DOHH2 (cell line): ENCODE measurements around the gene CKS1B.

ENCODE experiments used
- H3F3A ChIP-seq: fragments of 200-600 bp; sonication (generic), shearing (Covaris generic); 2 replicates; pipeline ENCODE4 v1.6.0; 2016; ENCODE audit warnings: antibody characterized with exemption, mild to moderate bottlenecking; ENCODE audit not compliant: control insufficient read depth, insufficient read depth
- H3K27ac ChIP-seq: fragments of 200-600 bp; sonication (generic); 2 replicates; pipeline ENCODE4 v1.5.1; 2014; ENCODE audit warnings: low read depth, mild to moderate bottlenecking, low read length, moderate library complexity
- H3K27me3 ChIP-seq: fragments of 200-600 bp; sonication (generic); 2 replicates; pipeline ENCODE4 v1.6.1; 2014; ENCODE audit warnings: mild to moderate bottlenecking, low read length, mixed read lengths; ENCODE audit not compliant: control insufficient read depth
- H3K36me3 ChIP-seq: fragments of 200-600 bp; sonication (generic); 2 replicates; pipeline ENCODE4 v1.6.1; 2014; ENCODE audit warnings: mild to moderate bottlenecking, low read length, moderate library complexity, mixed read lengths; ENCODE audit not compliant: control insufficient read depth
- H3K4me1 ChIP-seq: fragments of 200-600 bp; sonication (generic); 2 replicates; pipeline ENCODE4 v1.6.1; 2014; ENCODE audit warnings: mild to moderate bottlenecking, low read length, mixed read lengths; ENCODE audit not compliant: control insufficient read depth
- H3K4me2 ChIP-seq: fragments of 200-600 bp; sonication (generic); 2 replicates; pipeline ENCODE4 v1.6.0; 2014; ENCODE audit warnings: mild to moderate bottlenecking, low read length, moderate library complexity
- H3K4me3 ChIP-seq: fragments of 200-600 bp; sonication (generic); 2 replicates; pipeline ENCODE4 v1.5.1; 2014; ENCODE audit warnings: mild to moderate bottlenecking, low read length, mixed read lengths
- H3K79me2 ChIP-seq: fragments of 200-600 bp; sonication (generic); 2 replicates; pipeline ENCODE4 v1.6.1; 2014; ENCODE audit warnings: mild to moderate bottlenecking, low read length, mixed read lengths; ENCODE audit not compliant: control insufficient read depth
- H3K9me2 ChIP-seq: fragments of 200-600 bp; sonication (generic); replicated peaks from 2 replicates; pipeline ENCODE4 v1.6.1; 2014; ENCODE audit warnings: mild to moderate bottlenecking, low read length, mixed read lengths; ENCODE audit not compliant: control insufficient read depth
- H3K9me3 ChIP-seq: fragments of 200-600 bp; sonication (generic); 2 replicates; pipeline ENCODE4 v1.6.1; 2014; ENCODE audit warnings: antibody characterized with exemption, low read length, mixed read lengths; ENCODE audit not compliant: control insufficient read depth, insufficient read depth
- H4K20me1 ChIP-seq: fragments of 200-600 bp; sonication (generic); 2 replicates; pipeline ENCODE4 v1.6.0; 2014; ENCODE audit warnings: low read depth, mild to moderate bottlenecking, antibody characterized with exemption, low read length, moderate library complexity; ENCODE audit not compliant: control insufficient read depth, insufficient read depth
- EZH2phosphoT487 ChIP-seq: fragments of 200-600 bp; sonication (generic); IDR thresholded peaks from 2 replicates; pipeline ENCODE4 v1.6.1; 2017; ENCODE audit warnings: borderline replicate concordance, mild to moderate bottlenecking, antibody characterized with exemption, low read length, moderate library complexity, mixed read lengths
- TF ChIP-seq, protein P1 (sequence below): fragments of 200-600 bp; sonication (generic); IDR thresholded peaks from one replicate; pipeline ENCODE4 v1.5.1; 2014; ENCODE audit warnings: antibody characterized with exemption, mild to moderate bottlenecking, low read depth, low read length; ENCODE audit not compliant: poor library complexity, severe bottlenecking

The CKS1B gene

DNA sequence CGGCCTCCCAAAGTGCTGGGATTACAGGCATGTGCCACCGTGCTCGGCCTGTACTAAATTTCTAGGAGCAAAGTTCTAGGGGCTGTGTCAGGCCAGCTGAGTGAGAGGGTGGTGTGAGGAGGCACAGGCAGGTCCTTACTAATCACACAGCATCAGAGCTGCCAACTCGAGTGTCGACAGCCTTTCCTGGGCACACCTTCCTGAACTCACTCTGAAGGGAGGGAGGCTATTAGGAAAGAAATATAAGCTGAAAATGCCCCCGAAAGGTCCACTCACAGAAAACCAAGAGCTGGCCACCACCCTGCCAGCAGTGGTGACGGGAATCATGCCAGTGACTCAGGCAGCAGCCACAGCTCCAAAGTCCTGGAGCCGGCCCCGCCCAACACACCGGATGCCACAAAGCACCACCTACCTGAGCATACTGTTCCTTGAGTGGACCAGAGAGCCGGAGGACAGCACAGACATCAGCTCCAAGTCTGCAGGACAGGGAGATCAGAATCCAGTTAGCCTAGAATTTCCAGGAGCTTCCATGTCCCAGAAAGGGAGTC lies 42.5 kb upstream of the CKS1B start:
- Histone ChIP-seq H3K4me2 (no peak overlapping the region), H3K36me3 (peaks cover 24% of the 10 kb centered on the region)

GRCh38 chr1:154934358-154934948 lies 40.0 kb upstream of the CKS1B start:
- TF ChIP-seq, protein P1, sequence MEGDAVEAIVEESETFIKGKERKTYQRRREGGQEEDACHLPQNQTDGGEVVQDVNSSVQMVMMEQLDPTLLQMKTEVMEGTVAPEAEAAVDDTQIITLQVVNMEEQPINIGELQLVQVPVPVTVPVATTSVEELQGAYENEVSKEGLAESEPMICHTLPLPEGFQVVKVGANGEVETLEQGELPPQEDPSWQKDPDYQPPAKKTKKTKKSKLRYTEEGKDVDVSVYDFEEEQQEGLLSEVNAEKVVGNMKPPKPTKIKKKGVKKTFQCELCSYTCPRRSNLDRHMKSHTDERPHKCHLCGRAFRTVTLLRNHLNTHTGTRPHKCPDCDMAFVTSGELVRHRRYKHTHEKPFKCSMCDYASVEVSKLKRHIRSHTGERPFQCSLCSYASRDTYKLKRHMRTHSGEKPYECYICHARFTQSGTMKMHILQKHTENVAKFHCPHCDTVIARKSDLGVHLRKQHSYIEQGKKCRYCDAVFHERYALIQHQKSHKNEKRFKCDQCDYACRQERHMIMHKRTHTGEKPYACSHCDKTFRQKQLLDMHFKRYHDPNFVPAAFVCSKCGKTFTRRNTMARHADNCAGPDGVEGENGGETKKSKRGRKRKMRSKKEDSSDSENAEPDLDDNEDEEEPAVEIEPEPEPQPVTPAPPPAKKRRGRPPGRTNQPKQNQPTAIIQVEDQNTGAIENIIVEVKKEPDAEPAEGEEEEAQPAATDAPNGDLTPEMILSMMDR = no peak
- TF ChIP-seq EZH2phosphoT487 = no peak

More for the DNA sequence above, 42.5 kb upstream of the CKS1B start:
- Histone ChIP-seq H4K20me1 (no peaks in the 10 kb centered on the region), H3K27ac (no peak overlapping the region), H3K9me2 (no peaks in the 10 kb centered on the region), H3K79me2 (peaks cover 26% of the 10 kb centered on the region), H3K4me1 (peaks cover 14% of the 10 kb centered on the region), H3F3A (no peaks in the 10 kb centered on the region; the same call in 1 of the 2 replicates), H3K27me3 (no peaks in the 10 kb centered on the region), H3K9me3 (no peaks in the 10 kb centered on the region), H3K4me3 (no peak overlapping the region)
- TF ChIP-seq, protein P1 = no peak
- TF ChIP-seq EZH2phosphoT487 = no peak

DNA sequence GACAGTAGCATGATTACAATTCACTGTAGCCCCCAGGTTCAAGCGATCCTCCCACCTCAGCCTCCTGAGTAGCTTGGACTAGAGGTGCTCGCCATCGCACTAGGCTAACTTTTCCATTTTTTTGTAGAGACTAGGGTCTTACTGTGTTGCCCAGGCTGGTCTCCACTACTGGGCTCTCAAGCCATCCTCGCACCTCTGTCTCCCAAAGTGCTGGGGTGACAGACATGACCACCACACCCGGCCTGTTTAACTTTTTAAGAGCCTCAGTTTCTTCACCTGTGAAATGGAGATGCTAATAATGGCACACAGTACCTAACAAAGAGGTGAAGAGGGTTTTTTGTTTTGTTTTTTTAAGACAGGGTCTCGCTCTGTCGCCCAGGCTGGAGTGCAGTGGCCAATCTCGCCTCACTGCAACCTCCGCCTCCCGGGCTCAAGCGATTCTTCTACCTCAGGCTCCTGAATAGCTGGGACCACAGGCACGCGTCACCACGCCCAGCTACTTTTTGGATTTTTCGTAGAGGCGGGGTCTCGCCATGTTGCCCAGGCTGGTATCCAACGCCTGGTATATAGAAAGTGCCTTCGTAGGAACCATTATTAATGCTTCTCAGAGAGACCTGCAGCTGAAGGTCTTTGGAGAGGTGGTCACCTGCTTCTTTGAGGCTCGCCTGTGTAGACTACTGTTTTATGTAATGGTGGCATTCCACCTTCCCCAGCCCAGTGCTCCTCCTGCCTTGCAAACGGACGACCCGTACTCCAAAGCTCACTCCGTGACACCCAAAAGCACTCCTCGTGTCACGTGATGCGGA lies 38.5 kb upstream of the CKS1B start:
- Histone ChIP-seq H4K20me1 (no peaks in the 10 kb centered on the region), H3K4me2 (peak overlapping the region; percentile 86), H3K4me3 (peak overlapping the region; percentile 89), H3K36me3 (peaks cover 12% of the 10 kb centered on the region), H3K27ac (peak overlapping the region; percentile 97), H3K4me1 (peaks cover 51% of the 10 kb centered on the region), H3F3A (peaks cover 23% of the 10 kb centered on the region), H3K27me3 (no peaks in the 10 kb centered on the region), H3K79me2 (peaks cover 55% of the 10 kb centered on the region), H3K9me3 (no peaks in the 10 kb centered on the region), H3K9me2 (no peaks in the 10 kb centered on the region)
- TF ChIP-seq EZH2phosphoT487 = no peak
- TF ChIP-seq, protein P1 = no peak

More at GRCh38 chr1:154934358-154934948, 40.0 kb upstream of the CKS1B start:
- no peak overlapping the region for H3K4me3 ChIP-seq
- H3K27ac ChIP-seq = no peak overlapping the region
- peaks cover 36% of the 10 kb centered on the region for H3K4me1 ChIP-seq
- no peak overlapping the region for H3K4me2 ChIP-seq
- peaks cover 20% of the 10 kb centered on the region for H3K36me3 ChIP-seq
- peaks cover 40% of the 10 kb centered on the region for H3K79me2 ChIP-seq
- H3K9me3 ChIP-seq = no peaks in the 10 kb centered on the region
- peaks cover 20% of the 10 kb centered on the region for H3F3A ChIP-seq
- H3K27me3 ChIP-seq = no peaks in the 10 kb centered on the region
- H3K9me2 ChIP-seq = no peaks in the 10 kb centered on the region
- H4K20me1 ChIP-seq = no peaks in the 10 kb centered on the region
